Endothelial cell of umbilical vein (primary cell): ENCODE results near the gene MYADML2. TPM values are rescaled to one million over a fixed set of nuclear protein-coding genes. Genes with fewer than 3 reads are reported as not detected.

Experiments
- BruUV-seq: library from RNA; stranded (reverse); fragments of 400-500 nt; replicated peaks from 2 replicates; lab custom pipeline; 2021; lab: Mats Ljungman, UMichigan
- CTCF ChIA-PET: fragments of 300-600, 350-600 bp; sonication (Branson Sonifier 250); formaldehyde crosslinking; loops from one replicate; lab custom pipeline; 2021; ENCODE audit warnings: antibody characterized with exemption, inconsistent platforms; lab: Charles Lee
- POLR2A ChIA-PET: fragments of 300-600, 350-600 bp; sonication (Branson Sonifier 250); formaldehyde crosslinking; loops from one replicate; lab custom pipeline; 2021; ENCODE audit warnings: antibody characterized with exemption, inconsistent platforms; lab: Charles Lee
- DNase-seq: peaks from one replicate; pipeline ENCODE4 v3.0.0-alpha.2; 2011; ENCODE audit warnings: low read depth, low spot score
- FAIRE-seq: peaks from 2 replicates; lab custom pipeline; 2011; peaks lifted over from hg19 to GRCh38; lab: Jason Lieb, UNC
- H2AFZ ChIP-seq: 2 replicates; pipeline ENCODE4 v1.6.0; 2012; ENCODE audit warnings: low read depth, low read length, control low read depth, inconsistent platforms
- H3K27ac ChIP-seq: 2 replicates; pipeline ENCODE4 v1.5.1; 2011; ENCODE audit warnings: low read depth, mild to moderate bottlenecking, control low read depth, low read length, moderate library complexity; ENCODE audit not compliant: insufficient read depth
- H3K27me3 ChIP-seq, 2 experiments: 2 replicates each; pipeline versions ENCODE4 v1.6.0 to v1.6.1; 2011; ENCODE audit warnings: low read length in 2 of 2, mixed read lengths in 1 of 2; ENCODE audit not compliant: control insufficient read depth in 2 of 2, insufficient read depth in 2 of 2
- H3K36me3 ChIP-seq, 2 experiments: 2 replicates in 1 of 2; 3 replicates in 1 of 2; pipeline ENCODE4 v1.5.1; 2011; ENCODE audit warnings: low read length in 2 of 2, mild to moderate bottlenecking in 1 of 2, moderate library complexity in 1 of 2; ENCODE audit not compliant: control insufficient read depth in 2 of 2, insufficient read depth in 2 of 2; ENCODE audit errors: extremely low read depth in 1 of 2
- H3K4me1 ChIP-seq: 3 replicates; pipeline ENCODE4 v1.5.1; 2011; ENCODE audit warnings: mild to moderate bottlenecking, low read length; ENCODE audit not compliant: control insufficient read depth, insufficient read depth; ENCODE audit errors: extremely low read depth
- H3K4me2 ChIP-seq: 2 replicates; pipeline ENCODE4 v1.6.1; 2011; ENCODE audit warnings: low read length, control low read depth, mixed read lengths; ENCODE audit not compliant: insufficient read depth
- H3K4me3 ChIP-seq, 3 experiments: fragments of 200-600 bp in 1 of 3; sonication (generic), shearing (Covaris generic) in 1 of 3; replicated peaks in 1 of 3; 2 replicates each; pipeline ENCODE4 v1.5.1; 2011 to 2016; ENCODE audit warnings: control low read depth in 3 of 3, low read length in 3 of 3, mild to moderate bottlenecking in 2 of 3, inconsistent platforms in 1 of 3, low read depth in 1 of 3, moderate library complexity in 1 of 3; ENCODE audit not compliant: insufficient read depth in 1 of 3
- H3K79me2 ChIP-seq: 2 replicates; pipeline ENCODE4 v1.6.0; 2012; ENCODE audit warnings: low read length, inconsistent platforms; ENCODE audit not compliant: control insufficient read depth, insufficient read depth
- H3K9ac ChIP-seq: replicated peaks from 2 replicates; pipeline ENCODE3; 2011; ENCODE audit warnings: low read length, control low read depth; ENCODE audit not compliant: insufficient read depth; ENCODE audit errors: extremely low read depth
- H3K9me1 ChIP-seq: replicated peaks from 3 replicates; pipeline ENCODE4 v1.6.0; 2011; ENCODE audit warnings: mild to moderate bottlenecking, low read length; ENCODE audit not compliant: control insufficient read depth, insufficient read depth; ENCODE audit errors: extremely low read depth
- H3K9me3 ChIP-seq: replicated peaks from 2 replicates; pipeline ENCODE4 v1.5.1; 2012; ENCODE audit warnings: low read length, inconsistent platforms; ENCODE audit not compliant: control insufficient read depth, insufficient read depth
- H4K20me1 ChIP-seq: replicated peaks from 2 replicates; pipeline ENCODE3; 2011; ENCODE audit warnings: mild to moderate bottlenecking, low read length; ENCODE audit not compliant: control insufficient read depth, insufficient read depth; ENCODE audit errors: extremely low read depth
- EZH2 ChIP-seq: IDR thresholded peaks from 2 replicates; pipeline ENCODE4 v1.6.1; 2012; ENCODE audit warnings: borderline replicate concordance, low read depth, mild to moderate bottlenecking, moderate library complexity, low read length, inconsistent platforms; ENCODE audit not compliant: severe bottlenecking
- FOS ChIP-seq: IDR thresholded peaks from 2 replicates; pipeline ENCODE4 v1.6.1; 2011; ENCODE audit warnings: mild to moderate bottlenecking, low read length, moderate library complexity, borderline replicate concordance; ENCODE audit not compliant: insufficient read depth
- GATA2 ChIP-seq: IDR thresholded peaks from 2 replicates; pipeline ENCODE4 v1.7.0; 2011; ENCODE audit warnings: low read depth, mild to moderate bottlenecking, moderate library complexity, mixed read lengths, low read length; ENCODE audit not compliant: insufficient read length, insufficient read depth
- JUN ChIP-seq: IDR thresholded peaks from 2 replicates; pipeline ENCODE4 v1.6.1; 2011; ENCODE audit warnings: borderline replicate concordance, low read depth; ENCODE audit not compliant: insufficient read length, insufficient read depth
- MYC ChIP-seq: IDR thresholded peaks from one replicate; pipeline ENCODE4 v1.6.1; 2011; ENCODE audit warnings: mild to moderate bottlenecking, low read depth, low read length
- POLR2A ChIP-seq: IDR thresholded peaks from 2 replicates; pipeline ENCODE4 v1.6.1; 2012; ENCODE audit warnings: low read depth, mild to moderate bottlenecking, control low read depth, low read length
- POLR2AphosphoS5 ChIP-seq: IDR thresholded peaks from 2 replicates; pipeline ENCODE4 v1.6.1; 2012; ENCODE audit warnings: low read depth, mild to moderate bottlenecking, control low read depth, low read length, moderate library complexity; ENCODE audit not compliant: insufficient read depth
- dilution Hi-C: fragments of 300-500 bp; cut with MboI; formaldehyde crosslinking; loops from one replicate; pipeline ENCODE4 v1.15.0; 2019; ENCODE audit warnings: low sequenced_read_pairs; ENCODE audit not compliant: extremely low pct_ligation_motif_present
- intact Hi-C: fragments of 100-400 bp; cut with micrococcal nuclease; formaldehyde crosslinking; loops from one replicate; pipeline ENCODE4 v1.10.0; 2022
- polyA plus RNA-seq, 4 experiments: library from polyadenylated mRNA; depleted of rRNA in 3 of 4; stranded (reverse) in 3 of 4; unstranded in 1 of 4; fragments of >200 nt; gene quantifications; 2 replicates each; pipeline versions ENCODE4 v1.2.1 to v1.2.3, GENCODE V29; 2011 to 2012; ENCODE audit warnings: missing spikeins in 1 of 4
- total RNA-seq: library from RNA; stranded (reverse); gene quantifications from 2 replicates; pipeline ENCODE4 v1.2.3, GENCODE V29; 2021
- TF ChIP-seq, protein P1 (sequence below), 2 donors: IDR thresholded peaks; 1 replicate in 1 of 2; 2 replicates in 1 of 2; pipeline ENCODE4 v1.5.1; 2011; ENCODE audit warnings: low read length in 2 of 2, mild to moderate bottlenecking in 2 of 2, moderate library complexity in 2 of 2, control low read depth in 1 of 2, inconsistent platforms in 1 of 2, low read depth in 1 of 2; ENCODE audit not compliant: insufficient read depth in 1 of 2; ENCODE audit errors: extremely low read depth in 1 of 2
- TF ChIP-seq, protein P2 (sequence below): IDR thresholded peaks from 2 replicates; pipeline ENCODE4 v1.6.1; 2011; ENCODE audit not compliant: insufficient read depth, insufficient read length

MYADML2 gene
- total and polyA plus RNA-seq, 2 donors (not counting 3 experiments of a cell fraction or from before 2014, with no cell fraction given) = not detected

- TF ChIP-seq FOS = no peak
- dilution Hi-C loops (no loop called here), intact Hi-C loops (no loop called here)
- no peak overlapping the region for H3K27ac ChIP-seq
- H4K20me1 ChIP-seq = no peaks in the 10 kb centered on the region
- DNase-seq (no peak), FAIRE-seq (no peak)
- no peak overlapping the region for H3K4me2 ChIP-seq
- POLR2A ChIA-PET = no interaction called here
- H2AFZ ChIP-seq = no peak overlapping the region
- no peaks in the 10 kb centered on the region for H3K9me3 ChIP-seq
- H3K27me3 ChIP-seq = no peaks in the 10 kb centered on the region
- BruUV-seq = no TSS peak
- no peaks in the 10 kb centered on the region for H3K4me1 ChIP-seq
- no peak overlapping the region for H3K4me3 ChIP-seq
- H3K79me2 ChIP-seq = no peaks in the 10 kb centered on the region
- H3K9ac ChIP-seq = no peak overlapping the region
- peaks cover 0 to 20% of the 10 kb centered on the region in 2 experiments for H3K36me3 ChIP-seq
- CTCF ChIA-PET = interaction anchor here (1.2 to 1.4 kb wide), 3 partner anchors 19 to 38 kb away, joined by 3 to 4 read pairs (median 3); partner anchors contain the start of genes CENPX and LRRC45
- no peaks in the 10 kb centered on the region for H3K9me1 ChIP-seq
These were observed 37.9 kb upstream of the MYADML2 start for GRCh38 chr17:81984773-81985410.

GRCh38 chr17:81983639-81984373 is 36.8 kb upstream of the MYADML2 start:
- H3K27me3 ChIP-seq = no peaks in the 10 kb centered on the region
- H3K4me3 ChIP-seq = no peak overlapping the region
- H2AFZ ChIP-seq = no peak overlapping the region
- H3K4me2 ChIP-seq = no peak overlapping the region
- no peaks in the 10 kb centered on the region for H3K9me3 ChIP-seq
- no peaks in the 10 kb centered on the region for H3K9me1 ChIP-seq
- POLR2A ChIA-PET = interaction anchor here (0.7 kb wide), 1 partner anchor 29 kb away, joined by 5 read pairs; no protein-coding TSS in a partner anchor
- no TSS peak for BruUV-seq
- intact Hi-C loops = no loop called here
- no peak overlapping the region for H3K9ac ChIP-seq
- no peak for FAIRE-seq
- DNase-seq = no peak
- dilution Hi-C loops = no loop called here
- no peaks in the 10 kb centered on the region for H3K4me1 ChIP-seq
- CTCF ChIA-PET = interaction anchor here (1.2 to 1.8 kb wide), 3 partner anchors 20 to 36 kb away, joined by 3 to 6 read pairs (median 4); no protein-coding TSS in a partner anchor
- no peaks in the 10 kb centered on the region for H4K20me1 ChIP-seq
- H3K79me2 ChIP-seq = no peaks in the 10 kb centered on the region
- TF ChIP-seq, protein P1, sequence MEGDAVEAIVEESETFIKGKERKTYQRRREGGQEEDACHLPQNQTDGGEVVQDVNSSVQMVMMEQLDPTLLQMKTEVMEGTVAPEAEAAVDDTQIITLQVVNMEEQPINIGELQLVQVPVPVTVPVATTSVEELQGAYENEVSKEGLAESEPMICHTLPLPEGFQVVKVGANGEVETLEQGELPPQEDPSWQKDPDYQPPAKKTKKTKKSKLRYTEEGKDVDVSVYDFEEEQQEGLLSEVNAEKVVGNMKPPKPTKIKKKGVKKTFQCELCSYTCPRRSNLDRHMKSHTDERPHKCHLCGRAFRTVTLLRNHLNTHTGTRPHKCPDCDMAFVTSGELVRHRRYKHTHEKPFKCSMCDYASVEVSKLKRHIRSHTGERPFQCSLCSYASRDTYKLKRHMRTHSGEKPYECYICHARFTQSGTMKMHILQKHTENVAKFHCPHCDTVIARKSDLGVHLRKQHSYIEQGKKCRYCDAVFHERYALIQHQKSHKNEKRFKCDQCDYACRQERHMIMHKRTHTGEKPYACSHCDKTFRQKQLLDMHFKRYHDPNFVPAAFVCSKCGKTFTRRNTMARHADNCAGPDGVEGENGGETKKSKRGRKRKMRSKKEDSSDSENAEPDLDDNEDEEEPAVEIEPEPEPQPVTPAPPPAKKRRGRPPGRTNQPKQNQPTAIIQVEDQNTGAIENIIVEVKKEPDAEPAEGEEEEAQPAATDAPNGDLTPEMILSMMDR (IDR thresholded peaks at IDR 0.05; ENCODE audit: extremely low read depth in 1 of 2, insufficient read depth in 1 of 2, low read depth in 1 of 2, low read length in 2 of 2) = no peak
- TF ChIP-seq JUN (no peak), POLR2AphosphoS5 (no peak), GATA2 (no peak), POLR2A (no peak), EZH2 (no peak), FOS (no peak), MYC (no peak)
- TF ChIP-seq, protein P2, sequence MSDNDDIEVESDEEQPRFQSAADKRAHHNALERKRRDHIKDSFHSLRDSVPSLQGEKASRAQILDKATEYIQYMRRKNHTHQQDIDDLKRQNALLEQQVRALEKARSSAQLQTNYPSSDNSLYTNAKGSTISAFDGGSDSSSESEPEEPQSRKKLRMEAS = no peak
- peaks cover 0 to 18% of the 10 kb centered on the region in 2 experiments for H3K36me3 ChIP-seq
- H3K27ac ChIP-seq = no peak overlapping the region
